Neural crest cell (in vitro differentiated cells): ENCODE measurements around the gene CYP2A6. TPM values are rescaled to one million over a fixed set of nuclear protein-coding genes. Genes with fewer than 3 reads are reported as not detected.
"Not testable (repeated sequence)": the region's sequence is repeated elsewhere in the genome, so short reads cannot be mapped to it uniquely, and the experiment has no call there.

Experiments
- DNase-seq: peaks from one replicate; pipeline ENCODE4 v3.0.0; 2021; ENCODE audit warnings: low read depth, mixed read lengths, low spot score
- H3K27ac Mint-ChIP-seq: one replicate; pipeline ENCODE4 v1.8.0; 2021; ENCODE audit warnings: mild to moderate bottlenecking, mixed read lengths; ENCODE audit not compliant: unreplicated experiment
- H3K27me3 Mint-ChIP-seq: 2 replicates; pipeline ENCODE4 v1.8.0; 2021; ENCODE audit warnings: low read depth, mild to moderate bottlenecking, mixed read lengths
- H3K36me3 Mint-ChIP-seq: 2 replicates; pipeline ENCODE4 v1.8.0; 2021; ENCODE audit warnings: low read depth, mild to moderate bottlenecking, mixed read lengths
- H3K4me1 Mint-ChIP-seq: 2 replicates; pipeline ENCODE4 v1.8.0; 2021; ENCODE audit warnings: mixed read lengths
- H3K4me3 Mint-ChIP-seq: one replicate; pipeline ENCODE4 v1.8.0; 2021; ENCODE audit warnings: mild to moderate bottlenecking, mixed read lengths
- H3K9me3 Mint-ChIP-seq: 2 replicates; pipeline ENCODE4 v1.8.0; 2021; ENCODE audit warnings: mixed read lengths
- CTCF ChIP-seq: fragments of 200-600 bp; sonication (generic); conservative IDR thresholded peaks from 2 replicates; pipeline ENCODE4 v1.5.0; 2021; ENCODE audit warnings: antibody characterized with exemption, mild to moderate bottlenecking
- total RNA-seq: library from RNA; stranded (reverse); gene quantifications from 2 replicates; pipeline ENCODE4 v1.2.1, GENCODE V29; 2021

CYP2A6 gene
- total RNA-seq, 1 donor from 2014 or later: not detected

DNA sequence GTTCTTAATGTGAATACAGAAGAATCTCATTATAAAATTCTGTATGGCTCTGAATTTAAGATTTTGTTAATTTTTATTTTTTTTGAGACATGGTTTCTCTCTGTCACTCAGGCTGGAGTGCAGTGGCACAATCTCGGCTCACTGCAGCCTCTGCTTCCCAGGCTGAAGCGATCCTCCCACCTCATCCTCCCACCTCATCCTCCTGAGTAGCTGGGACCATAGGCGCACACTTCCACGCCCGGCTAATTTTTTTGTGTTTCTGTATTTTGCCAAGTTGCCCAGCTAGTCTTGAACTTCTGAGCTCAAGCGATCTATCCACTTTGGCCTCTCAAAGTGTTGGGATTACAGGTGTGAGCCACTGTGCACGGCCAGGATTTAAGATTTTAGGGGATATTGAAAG, 17.5 kb upstream of the CYP2A6 start:
- no peak overlapping the region for H3K4me3 Mint-ChIP-seq
- peaks cover 59% of the 10 kb centered on the region for H3K27me3 Mint-ChIP-seq
- DNase-seq: no peak
- H3K9me3 Mint-ChIP-seq: no peaks in the 10 kb centered on the region
- H3K27ac Mint-ChIP-seq: no peak overlapping the region
- H3K4me1 Mint-ChIP-seq: no peaks in the 10 kb centered on the region
- no peak for TF ChIP-seq CTCF
- no peaks in the 10 kb centered on the region for H3K36me3 Mint-ChIP-seq

DNA sequence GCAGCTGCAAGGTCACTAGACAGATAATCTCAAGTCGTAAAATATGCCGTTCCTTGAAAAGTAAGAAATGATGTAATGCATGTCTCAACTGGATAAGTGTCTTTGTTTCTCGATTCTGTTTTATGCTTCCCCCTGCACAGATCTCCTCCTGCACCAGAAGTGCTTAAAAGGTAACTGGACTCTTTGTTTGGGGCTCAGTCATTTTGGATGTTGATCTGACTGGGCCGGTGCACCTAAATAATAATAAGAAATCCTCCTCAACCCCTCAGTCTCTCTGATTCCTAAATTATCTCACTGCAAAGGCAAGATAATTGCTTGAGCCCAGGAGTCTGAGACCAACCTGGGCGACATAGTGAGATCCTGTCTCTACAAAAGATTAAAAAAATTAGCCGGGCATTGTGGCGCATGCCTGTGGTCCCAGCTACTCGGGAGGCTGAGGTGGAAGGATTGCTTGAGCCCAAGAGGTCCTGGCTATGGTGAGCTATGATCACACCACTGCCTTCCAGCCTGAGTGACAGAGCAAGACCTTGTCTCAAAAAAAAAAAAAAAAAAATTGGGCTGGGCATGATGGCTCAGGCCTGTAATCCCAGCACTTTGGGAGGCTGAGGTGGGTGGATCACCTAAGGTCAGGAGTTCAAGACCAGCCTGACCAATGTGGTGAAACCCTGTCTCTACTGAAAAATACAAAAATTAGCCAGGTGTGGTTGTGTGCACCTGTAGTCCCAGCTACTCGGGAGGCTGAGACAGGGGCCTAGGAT, 14.7 kb upstream of the CYP2A6 start:
- peaks cover 38% of the 10 kb centered on the region for H3K27me3 Mint-ChIP-seq
- H3K4me3 Mint-ChIP-seq, H3K4me1 Mint-ChIP-seq, H3K9me3 Mint-ChIP-seq, H3K27ac Mint-ChIP-seq, H3K36me3 Mint-ChIP-seq, DNase-seq: not testable (repeated sequence)

GRCh38 chr19:40862785-40863184, 12.5 kb upstream of the CYP2A6 start:
- Mint-ChIP-seq H3K36me3 (no peaks in the 10 kb centered on the region), H3K27me3 (peaks cover 25% of the 10 kb centered on the region), H3K4me1 (no peaks in the 10 kb centered on the region), H3K27ac (no peak overlapping the region), H3K4me3 (no peak overlapping the region), H3K9me3 (no peaks in the 10 kb centered on the region)
- no peak for TF ChIP-seq CTCF
- no peak for DNase-seq

- no peaks in the 10 kb centered on the region for H3K9me3 Mint-ChIP-seq
- H3K4me3 Mint-ChIP-seq: no peak overlapping the region
- no peaks in the 10 kb centered on the region for H3K36me3 Mint-ChIP-seq
- peaks cover 20% of the 10 kb centered on the region for H3K27me3 Mint-ChIP-seq
- no peak for TF ChIP-seq CTCF
- no peaks in the 10 kb centered on the region for H3K4me1 Mint-ChIP-seq
- H3K27ac Mint-ChIP-seq: no peak overlapping the region
- no peak for DNase-seq
These were observed 12.1 kb upstream of the CYP2A6 start for GRCh38 chr19:40862333-40862732.

DNA sequence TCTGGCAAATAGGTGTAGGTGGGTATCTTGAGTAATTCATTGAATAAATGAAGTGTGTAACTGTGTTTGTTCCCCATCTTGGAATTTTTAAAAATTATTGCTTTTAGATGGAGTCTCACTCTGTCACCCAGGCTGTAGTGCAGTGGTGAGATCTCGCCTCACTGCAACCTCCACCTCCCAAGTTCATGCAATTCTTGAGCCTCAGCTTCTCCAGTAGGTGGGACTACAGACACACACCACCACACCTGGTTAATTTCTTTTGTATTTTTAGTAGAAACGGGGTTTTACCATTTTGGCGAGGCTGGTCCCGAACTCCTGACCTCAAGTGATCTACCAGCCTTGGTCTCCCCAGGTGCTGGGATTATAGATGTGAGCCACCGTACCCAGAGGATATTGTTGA, 7.9 kb upstream of the CYP2A6 start:
- no peaks in the 10 kb centered on the region for H3K4me1 Mint-ChIP-seq
- H3K27me3 Mint-ChIP-seq: peaks cover 13% of the 10 kb centered on the region
- H3K9me3 Mint-ChIP-seq: no peaks in the 10 kb centered on the region

DNA sequence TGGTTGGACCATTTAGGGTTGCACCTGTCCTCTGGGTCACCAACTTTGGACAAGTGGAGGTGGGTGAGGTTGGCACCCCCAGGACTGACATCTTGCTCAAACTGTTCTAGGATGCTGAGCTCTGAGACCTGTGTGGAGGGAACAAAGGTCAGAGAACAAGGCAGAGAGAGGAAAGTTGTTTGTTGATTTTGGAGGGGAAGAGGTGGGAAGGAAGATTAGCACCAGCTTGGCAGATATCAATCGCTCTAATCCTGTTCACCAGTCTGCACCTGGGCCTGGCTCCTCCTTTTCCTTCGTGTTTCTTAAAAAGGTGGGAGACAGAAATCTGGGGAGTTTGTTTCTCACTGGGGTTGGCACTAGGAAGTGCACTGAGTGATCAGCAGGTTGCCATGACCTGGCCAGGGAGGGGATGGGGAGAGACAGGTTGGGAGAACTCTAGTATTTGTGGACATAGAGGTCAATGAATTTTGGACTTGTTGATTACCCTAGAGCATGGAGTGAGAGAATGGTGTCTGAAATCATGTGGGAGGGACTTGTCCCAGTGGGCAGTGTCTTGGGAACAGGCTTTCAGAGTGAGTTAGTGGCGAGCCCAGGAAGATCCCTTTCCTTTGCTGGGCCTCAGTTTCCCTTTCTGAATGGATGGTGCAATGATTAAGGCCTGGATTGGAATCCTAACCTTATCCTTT, 2.4 kb upstream of the CYP2A6 start:
- H3K9me3 Mint-ChIP-seq, DNase-seq, H3K36me3 Mint-ChIP-seq, H3K4me1 Mint-ChIP-seq, H3K27ac Mint-ChIP-seq, H3K4me3 Mint-ChIP-seq: not testable (repeated sequence)
- peaks cover 46% of the 10 kb centered on the region for H3K27me3 Mint-ChIP-seq

More for the DNA sequence above, 7.9 kb upstream of the CYP2A6 start:
- H3K4me3 Mint-ChIP-seq: no peak overlapping the region
- TF ChIP-seq CTCF: no peak
- no peak overlapping the region for H3K27ac Mint-ChIP-seq
- H3K36me3 Mint-ChIP-seq: no peaks in the 10 kb centered on the region
- DNase-seq: no peak

- H3K9me3 Mint-ChIP-seq, H3K4me3 Mint-ChIP-seq, H3K36me3 Mint-ChIP-seq, H3K4me1 Mint-ChIP-seq, H3K27ac Mint-ChIP-seq, DNase-seq: not testable (repeated sequence)
- peaks cover 86% of the 10 kb centered on the region for H3K27me3 Mint-ChIP-seq
These were observed 3.5 kb downstream of the CYP2A6 start for GRCh38 chr19:40846722-40847121.

DNA sequence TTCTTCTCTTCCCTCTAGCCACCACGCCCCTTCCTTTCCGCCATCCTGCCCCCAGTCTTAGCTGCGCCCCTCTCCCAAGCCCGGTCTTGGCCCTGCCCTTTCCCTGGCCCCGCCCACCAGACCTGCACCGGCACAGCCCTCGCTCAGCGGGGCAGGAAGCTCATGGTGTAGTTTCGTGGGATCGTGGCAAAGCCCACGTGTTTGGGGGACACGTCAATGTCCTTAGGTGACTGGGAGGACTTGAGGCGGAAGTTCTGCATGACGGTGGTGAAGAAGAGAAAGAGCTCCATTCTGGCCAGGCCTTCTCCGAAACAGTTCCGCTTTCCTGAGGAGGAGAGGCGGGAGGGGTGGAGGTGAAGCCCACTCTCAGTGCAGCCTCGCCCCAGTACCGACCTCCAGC, 6.6 kb downstream of the CYP2A6 start:
- H3K27me3 Mint-ChIP-seq: peaks cover 81% of the 10 kb centered on the region
- not testable (repeated sequence) for DNase-seq, H3K9me3 Mint-ChIP-seq, H3K27ac Mint-ChIP-seq, H3K4me1 Mint-ChIP-seq, H3K36me3 Mint-ChIP-seq, H3K4me3 Mint-ChIP-seq

DNA sequence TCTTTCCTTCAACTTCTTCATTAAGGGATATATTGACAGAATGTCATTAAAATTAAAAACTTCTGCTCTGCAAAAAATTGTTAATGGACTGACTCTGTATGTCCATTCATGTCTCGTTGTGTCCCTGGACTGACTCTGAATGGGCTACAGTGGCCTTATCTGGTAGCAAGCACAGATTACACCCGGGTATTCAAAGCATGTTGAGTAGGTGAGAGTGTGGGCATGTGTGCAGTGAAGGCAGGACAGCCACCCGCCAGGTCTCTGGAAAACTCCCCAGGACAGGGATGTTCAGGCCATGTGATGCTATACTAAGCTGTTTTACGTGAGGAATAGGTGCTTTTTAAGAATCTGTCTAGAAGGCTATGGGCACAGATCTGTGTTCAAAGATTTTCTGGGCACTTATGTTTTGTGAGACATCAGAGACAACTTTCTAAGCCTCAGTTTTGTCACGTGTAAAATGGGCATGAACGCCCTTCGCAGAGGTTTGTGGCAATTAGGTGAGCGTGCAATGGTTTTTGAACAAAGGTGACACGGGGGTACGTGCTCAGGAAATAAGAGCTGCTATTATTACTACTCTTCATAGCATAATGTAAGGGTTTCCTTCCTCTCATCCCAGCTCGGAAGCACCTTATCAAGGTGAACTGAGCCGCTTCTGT, 7.1 kb downstream of the CYP2A6 start:
- DNase-seq, H3K27ac Mint-ChIP-seq, H3K36me3 Mint-ChIP-seq, H3K4me3 Mint-ChIP-seq, H3K4me1 Mint-ChIP-seq, H3K9me3 Mint-ChIP-seq: not testable (repeated sequence)
- peaks cover 77% of the 10 kb centered on the region for H3K27me3 Mint-ChIP-seq
